ENCODE data around the gene PRM2. TPM values are rescaled to one million over a fixed set of nuclear protein-coding genes. Genes with fewer than 3 reads are reported as not detected.
"Not testable (repeated sequence)": the region's sequence is repeated elsewhere in the genome, so short reads cannot be mapped to it uniquely, and the experiment has no call there.

PRM2 gene
- total RNA-seq, 4 donors from 2014 or later: not detected

DNA sequence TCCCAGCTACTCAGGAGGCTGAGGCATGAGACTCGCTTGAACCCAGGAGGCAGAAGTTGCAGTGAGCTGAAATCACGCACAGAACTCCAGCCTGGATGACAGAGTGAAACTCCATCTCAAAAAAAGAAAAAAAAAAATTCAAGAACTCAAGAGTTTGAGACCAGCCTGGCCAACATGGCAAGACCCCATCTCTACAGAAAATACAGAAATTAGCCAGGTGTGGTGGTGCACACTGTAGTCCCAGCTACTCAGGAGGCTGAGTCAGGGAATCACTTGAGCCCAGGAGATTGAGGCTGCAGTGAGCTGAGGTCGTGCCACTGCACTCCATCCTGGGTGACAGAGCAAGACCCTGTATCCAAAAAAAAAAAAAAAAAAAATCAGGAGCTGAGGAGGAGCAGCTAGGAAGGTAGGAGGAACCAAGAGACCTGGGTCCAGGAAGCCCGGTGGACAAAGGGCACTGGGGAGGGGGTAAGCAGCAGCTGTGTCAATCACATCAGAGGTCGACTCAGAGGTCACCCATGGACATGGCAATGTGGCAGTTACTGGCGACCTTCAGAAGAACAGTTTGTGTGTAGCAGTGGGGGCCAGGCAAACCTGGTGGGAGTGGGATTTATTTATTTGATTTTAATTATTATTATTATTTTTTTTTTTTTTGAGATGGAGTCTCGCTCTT is 15.9 kb upstream of the PRM2 start:
- TF ChIP-seq, protein P1, sequence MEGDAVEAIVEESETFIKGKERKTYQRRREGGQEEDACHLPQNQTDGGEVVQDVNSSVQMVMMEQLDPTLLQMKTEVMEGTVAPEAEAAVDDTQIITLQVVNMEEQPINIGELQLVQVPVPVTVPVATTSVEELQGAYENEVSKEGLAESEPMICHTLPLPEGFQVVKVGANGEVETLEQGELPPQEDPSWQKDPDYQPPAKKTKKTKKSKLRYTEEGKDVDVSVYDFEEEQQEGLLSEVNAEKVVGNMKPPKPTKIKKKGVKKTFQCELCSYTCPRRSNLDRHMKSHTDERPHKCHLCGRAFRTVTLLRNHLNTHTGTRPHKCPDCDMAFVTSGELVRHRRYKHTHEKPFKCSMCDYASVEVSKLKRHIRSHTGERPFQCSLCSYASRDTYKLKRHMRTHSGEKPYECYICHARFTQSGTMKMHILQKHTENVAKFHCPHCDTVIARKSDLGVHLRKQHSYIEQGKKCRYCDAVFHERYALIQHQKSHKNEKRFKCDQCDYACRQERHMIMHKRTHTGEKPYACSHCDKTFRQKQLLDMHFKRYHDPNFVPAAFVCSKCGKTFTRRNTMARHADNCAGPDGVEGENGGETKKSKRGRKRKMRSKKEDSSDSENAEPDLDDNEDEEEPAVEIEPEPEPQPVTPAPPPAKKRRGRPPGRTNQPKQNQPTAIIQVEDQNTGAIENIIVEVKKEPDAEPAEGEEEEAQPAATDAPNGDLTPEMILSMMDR (IDR thresholded peaks at IDR 0.05): no peak
- TF ChIP-seq POLR2A (IDR thresholded peaks at IDR 0.05): no peak
- Histone ChIP-seq H3K27me3 (no peaks in the 10 kb centered on the region), H3K9me3 (no peaks in the 10 kb centered on the region), H3K4me3 (no peak overlapping the region), H3K27ac (no peak overlapping the region), H3K36me3 (no peaks in the 10 kb centered on the region), H3K4me1 (peaks cover 0 to 6% (median 4%) of the 10 kb centered on the region in 4 donors)
- no peak for DNase-seq

DNA sequence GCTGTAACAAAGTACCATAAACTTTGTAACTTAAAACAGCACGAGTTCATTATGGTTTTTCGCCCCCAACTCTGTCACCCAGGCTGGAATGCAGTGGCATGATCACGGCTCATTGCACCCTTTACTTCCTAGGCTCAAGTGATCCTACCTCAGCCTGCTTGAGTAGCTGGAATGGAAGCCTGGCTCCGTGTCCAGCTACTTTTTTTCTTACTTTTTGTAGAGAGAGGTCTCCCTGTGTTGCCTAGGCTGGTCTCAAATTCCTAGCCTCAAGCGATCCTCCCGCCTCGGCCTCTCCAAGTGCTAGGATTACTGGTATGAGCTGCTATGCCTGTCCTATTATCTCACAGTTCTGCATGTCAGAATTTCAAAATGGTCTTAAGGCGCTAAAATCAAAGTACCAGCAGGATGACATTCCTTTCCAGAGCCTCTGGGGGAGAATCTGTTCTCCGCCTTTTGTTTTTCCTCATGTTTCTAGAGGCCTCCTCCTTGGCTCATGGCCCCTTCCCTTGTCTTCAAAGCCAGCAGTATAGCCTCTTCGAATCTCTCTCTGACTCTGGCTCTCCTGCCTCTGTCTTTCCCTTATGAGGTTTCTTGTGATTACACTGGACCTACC is 14.9 kb upstream of the PRM2 start:
- H3K27me3 ChIP-seq: no peaks in the 10 kb centered on the region
- H3K9me3 ChIP-seq: no peaks in the 10 kb centered on the region
- H3K4me3 ChIP-seq: no peak overlapping the region
- DNase-seq: no peak
- TF ChIP-seq, protein P1 (IDR thresholded peaks at IDR 0.05): no peak
- no peaks in the 10 kb centered on the region for H3K36me3 ChIP-seq
- H3K4me1 ChIP-seq: no peaks in the 10 kb centered on the region
- no peak overlapping the region for H3K27ac ChIP-seq

DNA sequence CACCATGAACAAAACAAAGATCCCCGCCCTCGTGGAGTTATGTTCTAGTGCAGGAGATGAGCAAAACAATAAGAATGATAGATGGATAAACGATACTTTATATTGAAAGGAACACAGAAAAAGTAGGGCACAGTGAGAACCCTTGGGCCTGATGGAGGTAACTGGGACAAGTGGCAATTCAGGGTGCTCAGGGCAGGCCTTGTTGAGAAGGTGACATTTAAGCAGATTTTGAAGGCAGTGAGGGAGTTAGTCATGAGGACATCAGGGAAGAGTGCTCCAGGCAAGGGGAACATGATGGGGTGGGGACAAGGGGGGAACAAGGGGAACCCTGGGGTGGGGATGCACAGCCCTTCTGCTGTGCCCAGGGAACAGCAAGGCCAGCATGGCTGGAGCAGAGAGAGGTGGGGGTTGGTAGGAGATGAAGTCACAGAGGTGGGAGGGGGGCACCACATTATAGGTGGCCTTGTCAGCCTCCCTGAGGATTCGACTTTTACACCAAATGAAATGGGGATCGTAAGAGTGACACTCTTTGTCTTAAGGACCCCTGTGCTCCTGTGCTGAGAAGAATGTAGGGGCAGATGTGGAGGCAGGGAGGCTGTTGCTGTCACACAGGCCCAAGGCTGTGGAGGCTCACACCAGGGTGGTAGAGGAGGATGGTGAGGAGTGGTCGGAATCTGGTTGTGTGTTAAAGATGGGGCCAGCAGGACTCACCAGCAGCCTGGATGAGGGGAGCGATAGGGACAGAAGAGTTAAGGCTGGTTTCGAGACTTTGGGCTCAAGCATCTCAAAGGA is 14.0 kb upstream of the PRM2 start:
- no peak for DNase-seq
- Histone ChIP-seq H3K27ac (no peak overlapping the region), H3K9me3 (no peaks in the 10 kb centered on the region), H3K36me3 (no peaks in the 10 kb centered on the region), H3K4me1 (no peaks in the 10 kb centered on the region), H3K4me3 (no peak overlapping the region), H3K27me3 (no peaks in the 10 kb centered on the region)
- TF ChIP-seq, protein P1 (IDR thresholded peaks at IDR 0.05): no peak
- TF ChIP-seq POLR2A (IDR thresholded peaks at IDR 0.05): no peak

DNA sequence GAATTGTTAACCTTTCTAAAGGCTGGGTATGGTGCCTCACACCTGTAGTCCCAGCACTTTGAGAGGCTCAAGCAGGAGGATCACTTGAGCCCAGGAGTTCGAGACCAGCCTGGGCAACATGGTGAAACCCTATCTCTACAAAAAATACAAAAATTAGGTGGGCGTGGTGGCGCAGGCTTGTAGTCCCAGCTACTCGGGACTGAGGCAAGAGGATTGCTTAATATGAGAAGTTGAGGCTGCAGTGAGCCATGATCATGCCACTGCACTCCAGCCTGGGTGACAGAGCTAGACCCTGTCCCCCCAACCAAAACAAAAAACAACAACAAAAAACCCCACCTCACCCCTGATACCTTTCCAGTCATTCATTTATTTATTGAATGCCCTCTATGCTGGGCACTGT is 13.4 kb upstream of the PRM2 start:
- not testable (repeated sequence) for DNase-seq

DNA sequence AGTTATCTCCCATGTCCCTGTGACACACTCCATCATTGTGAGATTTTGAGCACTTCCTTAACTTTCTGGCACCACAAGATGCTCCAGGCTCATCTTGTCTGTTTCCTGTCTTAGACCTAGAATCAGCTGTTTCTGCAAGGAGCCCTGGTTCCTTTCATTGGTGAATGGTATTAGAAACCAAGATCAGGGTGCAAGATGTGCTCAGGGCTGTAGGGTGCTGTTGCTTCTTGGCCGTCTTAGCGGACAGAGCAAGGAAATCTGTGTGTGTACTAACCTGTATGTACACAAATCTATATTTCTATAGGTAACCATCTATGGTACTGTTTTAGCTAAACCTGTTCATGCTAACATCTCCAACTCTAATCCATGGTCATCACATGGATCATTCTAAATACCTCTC is 12.9 kb upstream of the PRM2 start:
- TF ChIP-seq, protein P1 (IDR thresholded peaks at IDR 0.05): no peak
- TF ChIP-seq POLR2A (IDR thresholded peaks at IDR 0.05): no peak
- no peaks in the 10 kb centered on the region for H3K36me3 ChIP-seq

More for the DNA sequence above, 13.4 kb upstream of the PRM2 start:
- H3K9me3 ChIP-seq, H3K4me3 ChIP-seq, H3K36me3 ChIP-seq, H3K27me3 ChIP-seq, H3K4me1 ChIP-seq, H3K27ac ChIP-seq: not testable (repeated sequence)

DNA sequence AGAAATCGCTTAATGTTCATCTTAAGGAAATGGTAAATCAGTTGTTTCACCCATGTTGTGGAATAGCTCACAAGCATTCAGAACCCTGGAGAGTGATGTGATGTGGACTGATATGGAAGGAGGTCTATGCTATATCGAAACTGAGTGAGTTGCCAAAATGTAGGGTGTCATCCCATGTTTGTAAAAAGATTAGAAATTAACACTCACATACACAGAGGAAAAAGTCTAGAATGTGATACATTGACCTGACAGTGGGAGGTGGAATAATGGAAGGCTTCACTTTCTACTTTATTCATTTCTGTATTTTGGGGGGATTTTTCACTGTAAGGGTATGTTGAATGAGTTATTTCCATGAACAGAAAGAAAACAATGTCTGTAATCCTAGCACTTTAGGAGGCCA is 9.6 kb upstream of the PRM2 start:
- H3K9me3 ChIP-seq: no peaks in the 10 kb centered on the region
- no peak overlapping the region for H3K4me3 ChIP-seq
- no peaks in the 10 kb centered on the region for H3K4me1 ChIP-seq
- no peak overlapping the region for H3K27ac ChIP-seq
- no peaks in the 10 kb centered on the region for H3K27me3 ChIP-seq
- no peaks in the 10 kb centered on the region for H3K36me3 ChIP-seq
- DNase-seq: no peak
- TF ChIP-seq POLR2A (IDR thresholded peaks at IDR 0.05): no peak
- TF ChIP-seq, protein P1 (IDR thresholded peaks at IDR 0.05): no peak

More for the DNA sequence above, 12.9 kb upstream of the PRM2 start:
- no peaks in the 10 kb centered on the region for H3K9me3 ChIP-seq
- H3K27me3 ChIP-seq: no peaks in the 10 kb centered on the region
- no peaks in the 10 kb centered on the region for H3K4me1 ChIP-seq
- DNase-seq: no peak
- H3K4me3 ChIP-seq: no peak overlapping the region
- no peak overlapping the region for H3K27ac ChIP-seq

Data from Peyer's patch (tissue), 4 donors.